Heart left ventricle (tissue), 13 donors: ENCODE results near the gene TNFRSF4.

Source experiments
- POLR2A ChIP-seq, 2 donors: fragments of 450-650 bp; IDR thresholded peaks; one replicate each; pipeline ENCODE4 v1.6.1; 2017; ENCODE audit warnings: antibody characterized with exemption in 2 of 2, mild to moderate bottlenecking in 2 of 2, moderate library complexity in 2 of 2
- TF ChIP-seq, protein P1 (sequence below), 12 donors: fragments of 200-600 bp; sonication (generic) in 4 of 12; IDR thresholded peaks; one replicate each; pipeline versions ENCODE4 v1.5.0 to v1.8.0; 2018 to 2022; ENCODE audit warnings: antibody characterized with exemption in 12 of 12, mild to moderate bottlenecking in 5 of 12
- donor health status: ischemic (EF 13 %, LVEDD 7.1; RV severe dilation, severe dysfunction).
- donor health status: DM: no; HTN: yes; CAD: no.
- donor health status: DM: no; HTN: no; CAD: no.
- donor health status: ischemic (EF 25% LVEDD 6.9; RV normal size, moderate dysfunction).
- donor health status: ischemic (EF 25% LVEDD 5.7; RV mildly dilated, moderate dysfunction).
- donor health status: ischemic (EF 35%, LVEDD 5.7; RV mildly dilated, moderate dysfunction).
- donor health status: nonischemic (EF 11% LVEDD 7.7; RV severe dilation, severe dysfunction).
- donor health status: DM: yes; HTN: yes; CAD: no.
- donor health status: PGD.
- donor health status: ischemic (EF 29% LVEDD 5.4; RV normal size, mild dysfunction).
- donor health status: nonischemic (EF 23%, LVEDD 6.1; RV moderate dilation, normal function).

DNA sequence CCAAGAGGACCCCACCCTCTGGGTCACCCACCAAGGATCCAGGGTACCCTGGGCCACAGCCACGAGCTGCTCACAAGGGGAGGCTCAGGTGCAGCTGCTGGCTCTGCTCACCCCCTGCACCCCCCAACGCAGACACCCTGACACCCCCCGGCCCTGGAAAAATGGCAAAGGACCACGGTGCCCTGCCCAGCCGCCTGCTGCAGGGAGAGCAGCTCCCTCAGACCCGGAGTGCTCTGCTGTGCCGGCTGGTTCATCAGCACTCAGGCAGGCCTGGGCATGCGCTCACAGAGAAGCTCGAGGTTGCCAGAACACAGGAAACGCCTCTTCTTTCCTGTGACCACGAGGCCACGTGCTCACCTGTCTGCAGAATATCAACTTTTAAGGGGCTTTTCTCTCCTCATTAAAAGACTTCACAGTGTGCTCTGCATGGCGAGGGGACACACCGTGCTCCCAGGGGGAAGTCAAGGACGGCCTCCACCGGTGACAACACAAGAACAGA is 36.9 kb upstream of the TNFRSF4 start:
- TF ChIP-seq, protein P1, sequence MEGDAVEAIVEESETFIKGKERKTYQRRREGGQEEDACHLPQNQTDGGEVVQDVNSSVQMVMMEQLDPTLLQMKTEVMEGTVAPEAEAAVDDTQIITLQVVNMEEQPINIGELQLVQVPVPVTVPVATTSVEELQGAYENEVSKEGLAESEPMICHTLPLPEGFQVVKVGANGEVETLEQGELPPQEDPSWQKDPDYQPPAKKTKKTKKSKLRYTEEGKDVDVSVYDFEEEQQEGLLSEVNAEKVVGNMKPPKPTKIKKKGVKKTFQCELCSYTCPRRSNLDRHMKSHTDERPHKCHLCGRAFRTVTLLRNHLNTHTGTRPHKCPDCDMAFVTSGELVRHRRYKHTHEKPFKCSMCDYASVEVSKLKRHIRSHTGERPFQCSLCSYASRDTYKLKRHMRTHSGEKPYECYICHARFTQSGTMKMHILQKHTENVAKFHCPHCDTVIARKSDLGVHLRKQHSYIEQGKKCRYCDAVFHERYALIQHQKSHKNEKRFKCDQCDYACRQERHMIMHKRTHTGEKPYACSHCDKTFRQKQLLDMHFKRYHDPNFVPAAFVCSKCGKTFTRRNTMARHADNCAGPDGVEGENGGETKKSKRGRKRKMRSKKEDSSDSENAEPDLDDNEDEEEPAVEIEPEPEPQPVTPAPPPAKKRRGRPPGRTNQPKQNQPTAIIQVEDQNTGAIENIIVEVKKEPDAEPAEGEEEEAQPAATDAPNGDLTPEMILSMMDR (IDR thresholded peaks at IDR 0.05) = no peak
- TF ChIP-seq POLR2A (IDR thresholded peaks at IDR 0.05) = no peak
